HG03520 (cell line): ENCODE results near the gene SCN7A.
"Not testable (repeated sequence)": the region's sequence is repeated elsewhere in the genome, so short reads cannot be mapped to it uniquely, and the experiment has no call there.

Source experiments
- ATAC-seq: cut with Tn5 transposase; IDR thresholded peaks from one replicate; pipeline ENCODE4 v1.9.1; 2021; ENCODE audit warnings: mild to moderate bottlenecking, moderate library complexity; ENCODE audit not compliant: unreplicated experiment

Gene SCN7A

GRCh38 chr2:166454006-166454595 lies 39.9 kb downstream of the SCN7A start:
- no peak for ATAC-seq

GRCh38 chr2:166451468-166451867 lies 42.6 kb downstream of the SCN7A start:
- ATAC-seq = no peak

DNA sequence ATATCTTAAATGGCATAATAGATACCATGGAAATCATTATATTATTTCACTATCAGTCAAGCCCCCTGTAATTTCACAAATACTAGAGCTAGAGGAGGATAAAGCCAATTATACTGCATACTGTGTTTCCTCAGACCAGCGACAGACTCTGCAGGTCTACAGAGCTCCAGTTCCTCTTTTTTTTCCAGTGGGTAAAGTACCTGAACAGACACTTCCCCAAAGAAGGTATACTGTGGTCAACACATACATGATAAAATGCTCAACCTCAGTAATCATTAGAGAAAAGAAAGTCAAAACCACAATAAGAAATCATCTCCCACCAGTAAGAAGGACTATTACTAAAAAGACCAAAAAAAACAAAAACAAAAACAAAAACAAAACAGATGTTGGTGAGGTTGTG lies 44.6 kb downstream of the SCN7A start:
- peak; percentile 75 for ATAC-seq

DNA sequence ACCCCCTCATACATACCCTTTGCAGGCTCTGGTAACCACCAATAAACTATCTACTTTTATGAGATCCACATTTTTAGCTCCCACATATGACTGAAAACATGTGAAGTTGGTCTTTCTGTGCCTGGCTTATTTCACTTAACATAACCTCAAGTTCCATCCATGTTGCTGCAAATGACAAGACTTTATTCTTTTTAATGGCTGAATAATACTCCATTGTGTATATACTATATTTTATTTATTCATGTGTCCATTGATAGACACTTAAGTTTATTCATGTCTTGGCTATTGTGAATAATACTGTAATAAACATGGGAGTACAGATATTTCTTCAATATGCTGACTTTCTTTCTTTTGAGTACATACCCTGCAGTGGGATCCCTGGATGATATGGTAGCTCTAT lies 45.9 kb downstream of the SCN7A start:
- ATAC-seq = no peak

DNA sequence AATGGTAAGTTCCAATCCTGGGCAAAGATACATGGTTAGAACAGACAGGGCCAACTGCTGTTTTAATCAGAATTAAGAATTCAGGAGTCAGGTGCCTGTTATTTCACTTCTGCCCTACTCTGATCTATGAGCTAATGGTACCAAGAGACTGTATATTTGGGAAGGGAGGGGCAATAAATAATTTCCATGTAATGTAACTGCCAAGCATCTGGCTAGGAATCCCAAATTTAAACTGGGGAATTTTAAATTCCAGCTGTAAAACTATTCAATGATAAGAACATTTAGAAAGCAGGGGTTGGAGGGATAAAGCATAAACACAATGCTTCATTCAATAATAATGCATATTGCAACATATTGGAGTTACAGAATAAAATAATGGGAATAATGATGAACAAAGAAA lies 49.7 kb downstream of the SCN7A start:
- ATAC-seq = no peak

- ATAC-seq = no peak
These were observed 53.7 kb downstream of the SCN7A start for GRCh38 chr2:166440313-166440712.

DNA sequence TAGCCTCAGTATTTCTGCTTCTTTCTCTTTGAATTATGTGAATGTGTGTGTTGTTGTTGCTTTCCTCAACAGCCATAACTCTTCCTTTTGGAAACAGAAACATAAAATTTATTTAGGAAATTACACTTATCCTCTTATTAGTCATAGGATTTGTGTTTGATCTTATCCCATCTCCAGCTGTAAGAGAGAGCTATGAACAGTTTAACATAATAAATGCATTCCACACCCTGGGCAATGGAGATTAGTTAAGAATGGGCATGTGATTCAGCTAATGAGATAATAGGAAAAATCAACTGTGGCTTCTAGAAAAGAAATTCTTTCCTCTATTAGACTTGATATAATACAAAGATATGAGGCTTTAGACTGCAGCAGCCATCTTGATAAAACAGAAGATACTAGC lies 55.0 kb downstream of the SCN7A start:
- no peak for ATAC-seq

DNA sequence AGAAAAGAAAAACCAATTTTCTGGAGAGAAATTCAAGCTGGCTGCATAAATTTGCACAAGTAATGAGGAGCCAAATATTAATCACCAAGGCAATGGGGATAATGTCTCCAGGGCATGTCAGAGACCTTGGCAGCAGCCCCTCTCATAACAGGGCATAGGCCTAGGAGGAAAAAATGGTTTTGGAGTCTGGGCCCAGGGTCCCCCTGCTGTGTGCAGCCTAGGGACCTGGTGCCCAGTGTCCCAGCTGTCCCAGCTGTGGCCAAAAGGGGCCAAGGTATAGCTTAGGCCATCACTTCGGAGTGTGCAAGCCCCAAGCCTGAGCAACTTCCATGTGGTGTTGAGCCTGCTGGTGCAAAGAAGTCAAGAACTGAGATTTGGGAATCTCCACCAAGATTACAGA lies 57.1 kb downstream of the SCN7A start:
- ATAC-seq = no peak

DNA sequence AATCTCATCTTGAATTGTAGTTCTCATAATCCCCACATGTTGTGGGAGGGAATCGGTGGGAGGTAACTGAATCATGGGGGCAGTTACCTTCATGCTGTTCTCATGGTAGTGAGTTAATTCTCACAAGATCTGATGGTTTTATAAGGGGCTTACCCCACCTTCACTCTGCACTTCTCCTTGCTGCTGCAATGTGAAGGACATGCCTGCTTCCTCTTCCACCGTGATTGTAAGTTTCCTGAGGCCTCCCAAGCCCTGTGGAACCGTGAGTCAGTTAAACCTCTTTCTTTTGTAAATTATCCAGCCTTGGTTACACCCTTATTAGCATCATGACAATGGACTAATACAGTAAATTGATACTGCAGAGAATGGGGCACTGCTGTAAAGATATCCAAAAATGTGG lies 57.9 kb downstream of the SCN7A start:
- ATAC-seq = no peak

DNA sequence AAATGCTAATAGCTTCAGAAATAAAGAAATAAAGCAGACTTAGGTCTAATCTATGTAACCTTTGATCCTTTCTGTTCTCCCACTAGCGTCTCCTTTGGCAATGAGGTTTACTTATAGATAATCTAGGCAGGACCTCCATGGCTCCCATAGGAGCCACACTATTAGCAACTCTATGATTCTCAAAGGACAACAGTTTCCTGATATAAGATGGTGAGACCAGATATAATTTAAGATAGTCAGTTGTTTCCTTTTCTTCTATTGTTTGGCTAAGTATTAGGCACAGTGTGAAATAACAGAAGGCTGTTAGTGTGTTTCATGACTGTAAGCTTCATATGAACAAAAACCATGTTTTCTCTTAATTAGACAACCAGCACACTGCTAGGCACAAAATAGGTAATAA lies 59.6 kb downstream of the SCN7A start:
- no peak for ATAC-seq

- no peak for ATAC-seq
These were observed 60.6 kb downstream of the SCN7A start for GRCh38 chr2:166433457-166433856.

DNA sequence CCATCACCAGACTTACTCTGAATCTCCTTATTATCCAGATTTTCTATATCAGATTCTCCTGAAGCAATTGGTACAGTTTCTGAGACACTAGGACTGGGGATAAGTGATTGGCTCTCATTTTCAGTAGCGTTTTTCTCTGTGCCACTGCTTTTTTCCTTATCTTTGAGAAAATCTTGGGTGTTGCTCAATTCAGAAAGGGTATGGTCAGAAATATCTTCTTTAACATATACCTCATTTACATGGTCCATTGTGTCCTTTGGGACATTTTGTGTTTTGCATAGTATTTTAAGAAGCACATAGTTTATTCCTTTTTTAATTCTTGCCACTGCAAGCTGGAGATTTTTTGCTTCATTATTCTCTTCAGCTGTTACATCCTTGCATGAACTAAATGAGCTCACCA lies 61.7 kb downstream of the SCN7A start:
- no peak for ATAC-seq

- ATAC-seq = no peak
These were observed 69.2 kb downstream of the SCN7A start for GRCh38 chr2:166424841-166425240.

DNA sequence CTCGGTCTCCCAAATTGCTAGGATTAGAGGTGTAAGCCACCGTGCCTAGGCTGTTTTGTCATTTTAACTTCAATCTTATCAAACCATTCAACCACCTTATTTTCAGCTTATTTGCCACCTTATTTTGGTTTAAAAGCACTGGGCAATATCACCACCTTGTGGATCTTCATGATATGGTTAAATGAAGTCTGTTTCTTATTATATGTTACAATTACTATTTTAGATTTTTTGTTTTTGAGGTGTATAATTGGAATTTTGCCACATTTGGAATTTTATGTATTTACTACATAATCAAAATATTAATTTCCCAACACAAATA lies 74.5 kb downstream of the SCN7A start:
- no peak for ATAC-seq

DNA sequence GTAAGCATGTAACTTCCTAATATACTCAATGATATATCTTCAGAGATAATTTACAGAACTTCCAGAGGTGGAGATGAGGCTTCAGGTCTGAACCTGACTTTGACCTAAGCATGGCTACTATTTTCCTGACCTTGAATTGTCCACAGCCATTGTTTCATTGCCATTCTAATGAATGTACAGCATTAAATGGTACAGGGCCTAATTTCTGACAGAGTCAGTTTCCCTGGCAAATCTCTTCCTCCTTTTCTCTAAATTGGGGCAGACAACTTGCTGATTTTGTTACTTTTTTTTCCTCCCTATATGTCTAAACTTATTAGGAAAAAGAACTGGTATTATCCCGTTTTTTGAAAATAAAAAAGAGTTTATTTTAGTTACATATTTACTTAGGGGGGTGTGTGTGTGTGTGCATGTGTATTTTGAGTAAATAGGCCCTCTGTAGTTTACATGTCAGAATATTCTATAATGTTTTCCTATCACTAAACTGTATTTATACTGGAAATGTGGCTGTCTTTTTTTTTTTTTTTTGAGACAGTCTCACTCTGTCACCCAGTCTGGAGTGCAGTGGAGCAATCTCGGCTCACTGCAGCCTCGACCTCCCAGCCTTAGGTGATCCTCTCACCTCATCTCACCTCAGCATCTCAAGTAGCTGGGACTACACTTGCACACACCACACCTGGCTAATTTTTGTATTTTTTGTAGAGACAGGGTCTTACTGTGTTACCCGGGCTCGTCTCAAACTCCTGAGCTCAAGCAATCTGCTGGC lies 75.0 kb downstream of the SCN7A start:
- ATAC-seq = no peak

DNA sequence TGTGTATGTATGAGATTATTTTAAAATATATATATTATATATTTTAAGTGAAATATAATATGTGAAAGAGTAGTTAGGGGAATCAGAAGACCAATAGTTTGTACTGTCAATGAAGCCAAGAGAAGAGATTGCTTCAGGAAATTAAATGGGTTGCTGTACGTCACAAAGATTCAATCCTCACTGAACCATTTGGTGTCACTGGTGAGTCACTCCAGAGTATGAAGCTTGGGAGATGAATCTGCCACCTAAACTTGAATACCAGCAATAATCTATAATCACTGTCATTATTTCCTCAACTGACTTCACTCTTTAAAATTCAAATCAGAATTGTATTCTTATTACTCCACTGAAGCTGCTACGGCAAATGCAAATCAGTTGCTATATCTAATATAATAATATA lies 76.4 kb downstream of the SCN7A start:
- ATAC-seq = no peak

GRCh38 chr2:166413255-166413654 lies 80.8 kb downstream of the SCN7A start:
- no peak for ATAC-seq

- ATAC-seq = no peak
These were observed 82.4 kb downstream of the SCN7A start for GRCh38 chr2:166411473-166412230.

DNA sequence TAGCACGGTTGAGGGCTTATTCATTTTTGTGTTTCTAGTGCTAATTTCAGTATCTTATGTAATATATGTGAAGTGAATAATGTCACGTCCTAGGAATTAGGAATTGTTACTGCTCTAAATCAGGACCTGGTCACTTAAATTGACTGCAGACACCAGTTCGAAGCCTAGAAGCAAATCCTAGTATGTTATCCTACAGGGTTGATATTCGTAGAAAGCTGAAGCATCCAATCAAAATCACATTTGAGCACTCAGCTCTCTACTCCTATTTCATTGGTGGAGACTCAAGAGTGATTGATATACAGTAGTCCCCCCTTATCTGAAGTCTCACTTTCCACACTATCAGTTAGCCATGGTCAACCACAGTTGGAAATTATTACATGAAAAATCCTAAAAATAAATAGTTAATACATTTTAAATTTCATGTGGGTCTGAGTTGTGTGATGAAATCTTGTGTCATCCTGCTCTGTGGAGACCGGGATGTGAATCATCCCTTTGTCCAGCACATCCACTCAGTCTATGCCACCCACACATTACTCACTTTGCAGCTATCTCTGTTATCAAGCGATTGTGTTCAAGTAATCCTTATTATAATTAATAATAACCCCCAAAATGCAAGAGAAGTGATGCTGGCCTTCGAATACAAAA lies 83.1 kb downstream of the SCN7A start:
- ATAC-seq = no peak

- ATAC-seq = not testable (repeated sequence)
These were observed 86.3 kb downstream of the SCN7A start for GRCh38 chr2:166407746-166408145.

DNA sequence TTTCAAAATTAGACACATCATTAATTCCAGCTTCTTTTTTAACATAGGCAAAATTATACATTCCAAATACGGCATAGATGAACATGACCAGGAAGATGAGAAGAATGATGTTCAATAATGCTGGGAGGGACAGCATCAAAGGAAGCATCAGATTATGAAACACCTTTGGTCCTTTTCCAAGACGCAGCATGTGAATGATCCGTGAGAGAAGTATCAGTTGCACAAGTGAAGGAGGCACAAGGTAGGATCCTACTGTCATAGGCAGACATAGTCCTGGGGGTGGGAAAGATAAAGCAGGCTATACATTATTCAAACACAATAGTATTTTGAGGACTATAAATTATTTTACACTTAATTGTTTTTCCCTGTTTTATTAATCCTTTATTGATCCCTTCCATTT lies 87.7 kb downstream of the SCN7A start:
- no peak for ATAC-seq

DNA sequence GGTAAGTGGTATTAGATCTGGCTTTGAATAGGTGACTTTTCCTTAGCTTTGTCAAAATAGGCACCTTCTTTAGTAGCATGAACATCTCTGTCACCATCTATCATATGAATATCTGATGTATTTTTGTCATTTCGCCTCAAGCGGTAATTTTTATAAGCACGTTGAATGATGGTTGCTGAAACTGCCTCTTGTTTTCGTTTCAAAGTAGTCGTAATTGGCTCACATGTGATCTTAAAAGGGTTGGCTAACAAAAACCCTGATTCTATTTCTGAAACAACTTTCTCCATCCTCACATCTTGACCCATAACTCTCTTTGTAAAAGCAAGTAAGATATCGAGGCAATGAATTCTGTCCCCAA lies 88.5 kb downstream of the SCN7A start:
- ATAC-seq = no peak
